Ovary (tissue), 3 donors: ENCODE measurements around the gene C12orf54.

Experiments
- EP300 ChIP-seq: sonication (generic); formaldehyde crosslinking; IDR thresholded peaks from one replicate; pipeline ENCODE4 v1.6.1; 2017; ENCODE audit warnings: antibody characterized with exemption
- POLR2A ChIP-seq: fragments of 450-650 bp; IDR thresholded peaks from one replicate; pipeline ENCODE4 v1.6.1; 2017; ENCODE audit warnings: antibody characterized with exemption, mild to moderate bottlenecking, moderate library complexity
- TF ChIP-seq, protein P1 (sequence below), 3 donors: fragments of 450-650 bp in 2 of 3; fragments of 200-600 bp in 1 of 3; IDR thresholded peaks; one replicate each; pipeline versions ENCODE4 v1.5.1 to v1.8.0; 2016 to 2022; ENCODE audit warnings: antibody characterized with exemption in 3 of 3, mild to moderate bottlenecking in 1 of 3
- donor health status: DM: no; HTN: no; CAD: no.

DNA sequence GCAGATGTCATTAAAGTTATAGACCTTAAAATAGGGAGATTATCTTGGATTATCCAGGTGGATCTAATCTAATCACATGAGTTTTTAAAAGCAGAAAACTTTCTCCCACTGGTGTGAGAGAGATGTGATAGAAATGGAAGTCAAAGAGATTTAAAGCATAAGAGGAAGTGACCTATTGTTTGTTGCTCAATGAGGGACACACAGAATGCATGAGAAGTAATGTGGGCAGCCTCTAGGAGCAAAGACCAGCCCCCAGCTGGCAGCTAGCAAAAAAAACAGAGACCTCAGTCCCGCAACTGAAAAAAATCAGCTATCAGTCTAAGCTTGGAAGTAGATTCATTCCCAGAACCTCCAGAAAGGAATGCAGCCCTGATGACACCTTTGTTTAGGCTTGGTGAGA is 34.5 kb upstream of the C12orf54 start:
- TF ChIP-seq, protein P1, sequence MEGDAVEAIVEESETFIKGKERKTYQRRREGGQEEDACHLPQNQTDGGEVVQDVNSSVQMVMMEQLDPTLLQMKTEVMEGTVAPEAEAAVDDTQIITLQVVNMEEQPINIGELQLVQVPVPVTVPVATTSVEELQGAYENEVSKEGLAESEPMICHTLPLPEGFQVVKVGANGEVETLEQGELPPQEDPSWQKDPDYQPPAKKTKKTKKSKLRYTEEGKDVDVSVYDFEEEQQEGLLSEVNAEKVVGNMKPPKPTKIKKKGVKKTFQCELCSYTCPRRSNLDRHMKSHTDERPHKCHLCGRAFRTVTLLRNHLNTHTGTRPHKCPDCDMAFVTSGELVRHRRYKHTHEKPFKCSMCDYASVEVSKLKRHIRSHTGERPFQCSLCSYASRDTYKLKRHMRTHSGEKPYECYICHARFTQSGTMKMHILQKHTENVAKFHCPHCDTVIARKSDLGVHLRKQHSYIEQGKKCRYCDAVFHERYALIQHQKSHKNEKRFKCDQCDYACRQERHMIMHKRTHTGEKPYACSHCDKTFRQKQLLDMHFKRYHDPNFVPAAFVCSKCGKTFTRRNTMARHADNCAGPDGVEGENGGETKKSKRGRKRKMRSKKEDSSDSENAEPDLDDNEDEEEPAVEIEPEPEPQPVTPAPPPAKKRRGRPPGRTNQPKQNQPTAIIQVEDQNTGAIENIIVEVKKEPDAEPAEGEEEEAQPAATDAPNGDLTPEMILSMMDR (IDR thresholded peaks at IDR 0.05): no peak
- no peak for TF ChIP-seq POLR2A
- TF ChIP-seq EP300: no peak
